NCI-H345 treated with DMSO at 0.1 percent for 48 hours (cell line): ENCODE data around the gene KRTAP3-1.

Experiments
- DNase-seq: peaks from one replicate; lab custom pipeline; 2025; ENCODE audit not compliant: unreplicated experiment; lab: John Stamatoyannopoulos, UW

The KRTAP3-1 gene

DNA sequence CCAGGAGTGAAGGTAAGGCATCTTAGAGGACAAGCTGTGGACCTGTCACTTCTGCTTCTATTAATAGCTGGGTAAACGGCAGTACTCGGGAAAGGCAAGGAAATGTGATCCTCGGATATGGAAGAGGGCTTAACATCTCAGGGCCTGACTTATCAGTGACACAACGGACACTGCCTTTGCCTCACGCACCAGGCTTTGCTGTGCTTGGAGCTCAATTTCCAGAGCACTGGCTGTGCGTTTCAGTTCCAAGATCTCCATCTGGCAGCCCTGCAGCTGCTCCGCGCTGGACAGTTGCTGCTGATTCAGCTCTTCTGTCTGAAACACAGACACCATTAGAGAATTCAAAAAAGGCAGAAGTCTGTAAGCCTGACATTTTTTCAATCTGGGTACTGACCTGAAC, 28.3 kb downstream of the KRTAP3-1 start:
- no peak for DNase-seq

DNA sequence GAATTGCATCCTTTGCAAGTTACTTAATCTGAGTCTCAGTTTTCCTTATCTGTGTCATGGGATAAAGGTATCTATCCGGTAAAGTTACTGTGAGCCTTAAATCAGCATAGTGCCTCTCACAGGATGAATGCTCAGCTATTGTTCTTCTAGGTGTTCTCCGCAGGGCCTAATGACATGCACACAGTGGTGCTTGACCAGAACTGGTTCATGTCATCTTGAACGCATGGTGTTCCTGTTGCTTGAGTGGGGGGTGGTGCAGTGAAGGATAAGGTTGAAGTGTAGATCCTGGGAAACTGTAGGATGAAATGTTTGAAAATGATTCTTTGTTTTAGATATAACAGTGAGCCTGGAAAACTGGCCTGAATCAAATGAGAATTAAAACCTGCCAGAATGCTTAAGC, 28.8 kb downstream of the KRTAP3-1 start:
- no peak for DNase-seq

DNA sequence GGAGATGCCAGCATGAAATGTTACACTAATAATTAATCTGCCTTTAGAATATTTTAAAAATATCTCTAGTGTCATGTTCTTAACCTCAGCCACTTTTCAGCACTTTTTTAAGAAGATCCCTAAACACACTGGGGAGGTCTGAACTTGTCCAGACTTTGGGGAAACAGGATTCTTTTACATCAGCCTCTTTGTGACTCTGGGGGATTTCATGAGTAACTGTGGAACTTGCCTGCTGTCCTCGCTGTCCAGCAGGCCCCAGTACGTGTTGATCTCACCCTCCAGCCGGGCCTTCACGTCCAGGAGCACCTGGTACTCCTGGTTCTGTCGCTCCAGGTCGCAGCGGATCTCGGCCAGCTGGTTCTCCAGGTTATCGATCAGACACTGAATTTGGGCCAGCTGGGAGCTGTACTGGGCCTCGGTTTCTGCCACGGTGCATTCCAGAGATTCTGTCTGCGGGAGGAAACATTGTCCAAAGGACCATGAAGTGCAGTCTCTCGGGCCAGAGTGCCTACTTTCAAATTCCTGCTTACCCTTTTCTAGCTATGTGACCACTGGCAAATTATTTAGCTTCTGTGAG, 30.3 kb downstream of the KRTAP3-1 start:
- DNase-seq, result no peak

DNA sequence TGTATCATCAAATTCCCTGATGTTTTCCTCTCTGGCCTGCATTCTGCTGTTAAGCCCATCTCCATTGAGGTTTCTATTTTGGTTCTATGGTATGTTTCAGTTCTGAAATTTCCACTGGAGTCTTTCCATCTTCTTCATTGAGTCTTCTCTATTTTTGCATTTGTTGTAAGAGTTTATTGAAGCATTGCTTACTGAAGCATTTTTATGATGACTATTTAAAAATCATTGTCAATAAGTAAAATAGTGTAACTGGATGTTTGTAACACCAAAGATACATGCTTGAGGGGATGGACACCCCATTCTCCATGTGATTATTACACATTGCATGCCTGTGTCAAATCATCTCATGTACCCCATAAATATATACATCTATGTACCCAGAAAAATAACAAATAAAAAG, 33.4 kb downstream of the KRTAP3-1 start:
- no peak for DNase-seq

DNA sequence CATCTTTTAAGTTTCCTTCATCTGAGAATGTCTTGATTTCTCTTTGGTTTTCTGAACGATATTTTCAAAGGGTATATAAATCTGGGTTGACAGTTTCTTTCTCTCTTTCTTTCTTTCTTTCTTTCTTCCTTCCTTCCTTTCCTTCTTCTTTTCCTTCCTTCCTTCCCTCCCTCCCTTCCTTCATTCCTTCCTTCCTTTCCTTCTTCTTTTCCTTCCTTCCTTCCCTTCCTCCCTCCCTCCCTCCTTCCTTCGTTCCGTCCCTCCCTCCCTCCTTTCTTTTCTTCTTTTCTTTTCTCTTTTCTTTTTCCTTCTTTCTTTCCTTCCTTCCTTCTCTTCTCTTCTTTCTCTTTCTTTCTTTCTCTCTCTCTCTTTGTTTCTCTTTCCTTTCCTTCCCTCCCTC, 34.6 kb downstream of the KRTAP3-1 start:
- no peak for DNase-seq

DNA sequence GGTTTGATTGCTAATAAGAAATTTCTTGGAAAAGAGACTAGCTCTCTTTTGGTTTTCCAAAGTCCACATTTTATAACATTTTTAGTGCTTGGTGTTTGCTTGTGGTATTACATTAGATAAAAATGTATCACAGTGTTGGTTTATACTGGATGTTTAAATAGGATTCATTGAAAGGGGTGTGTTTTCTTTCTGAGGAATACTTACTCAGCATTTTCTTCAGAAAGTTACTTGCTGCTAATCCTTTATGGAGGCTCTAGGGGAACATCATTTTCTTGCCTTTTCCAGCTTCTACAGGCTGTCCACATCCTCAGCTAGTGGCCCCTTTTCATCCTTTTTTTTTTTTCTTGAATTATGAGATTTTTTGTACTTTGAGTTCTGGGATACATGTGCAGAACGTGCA, 41.3 kb downstream of the KRTAP3-1 start:
- DNase-seq, result no peak

DNA sequence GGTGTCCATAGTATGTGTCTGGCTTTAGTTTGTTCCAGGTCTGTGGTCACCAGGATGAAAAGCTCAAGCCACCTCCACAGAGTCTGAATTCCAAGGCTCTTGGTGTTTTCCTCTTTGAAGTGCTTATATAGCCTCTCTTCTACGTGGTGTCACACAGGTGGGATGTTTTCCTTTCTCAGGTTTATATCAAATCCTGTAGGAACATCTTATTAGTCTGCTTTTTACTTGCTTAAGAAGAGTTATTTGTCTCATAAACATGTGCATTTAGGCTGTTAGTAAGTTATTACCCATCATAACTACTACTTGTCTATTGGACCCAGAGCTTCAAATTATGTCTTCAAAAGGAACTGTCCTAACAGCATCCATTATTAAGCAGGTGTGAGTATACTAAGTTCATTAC, 42.1 kb downstream of the KRTAP3-1 start, which contains the start of gene KRT39:
TSS of gene KRT39 (minus strand) at position 101 of the 400 bp plus-strand sequence. CDS start at position 9, 92 bp downstream.
- no peak for DNase-seq

DNA sequence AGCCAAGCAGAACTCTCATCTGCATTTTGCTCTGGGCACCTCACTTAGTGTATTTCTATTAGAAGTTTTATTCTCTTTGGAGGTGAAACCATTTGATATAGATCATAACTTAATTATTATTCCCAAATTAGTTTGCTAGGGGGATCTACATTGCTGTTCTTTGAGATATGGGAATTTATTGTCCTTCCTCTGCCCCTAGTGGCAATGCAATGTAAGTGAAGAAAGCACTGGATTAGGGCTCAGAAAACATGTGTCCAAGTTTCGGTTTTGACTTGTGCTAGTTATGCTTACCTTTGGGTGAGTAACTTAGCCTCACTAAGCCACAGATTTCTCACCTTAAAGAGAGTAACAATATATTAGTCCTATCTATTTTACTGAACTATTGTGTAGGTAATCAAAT, 45.1 kb downstream of the KRTAP3-1 start:
- no peak for DNase-seq

DNA sequence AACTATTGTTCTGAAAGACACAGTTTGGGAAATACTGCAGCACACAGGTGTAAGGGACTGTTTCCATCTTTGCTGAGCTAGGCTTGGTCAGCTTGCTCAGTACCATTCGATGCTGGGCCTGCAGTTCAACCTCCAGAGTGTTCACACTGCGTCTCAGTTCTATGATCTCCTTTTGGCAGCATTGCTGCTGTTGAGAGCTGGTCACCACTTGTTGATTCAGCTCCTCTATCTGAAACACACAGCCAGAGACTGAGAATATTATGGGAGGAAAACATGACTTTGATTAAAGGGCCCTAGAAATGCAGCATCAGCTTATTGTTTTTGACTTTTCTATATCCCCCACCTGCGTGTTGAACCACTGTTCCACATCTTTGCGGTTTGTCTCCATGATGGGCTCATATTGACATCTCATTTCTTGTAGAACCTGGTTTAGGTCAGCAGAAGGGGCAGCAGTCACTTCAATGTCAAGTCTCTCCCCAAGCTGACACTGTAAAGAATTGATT, 46.8 kb downstream of the KRTAP3-1 start:
- no peak for DNase-seq

DNA sequence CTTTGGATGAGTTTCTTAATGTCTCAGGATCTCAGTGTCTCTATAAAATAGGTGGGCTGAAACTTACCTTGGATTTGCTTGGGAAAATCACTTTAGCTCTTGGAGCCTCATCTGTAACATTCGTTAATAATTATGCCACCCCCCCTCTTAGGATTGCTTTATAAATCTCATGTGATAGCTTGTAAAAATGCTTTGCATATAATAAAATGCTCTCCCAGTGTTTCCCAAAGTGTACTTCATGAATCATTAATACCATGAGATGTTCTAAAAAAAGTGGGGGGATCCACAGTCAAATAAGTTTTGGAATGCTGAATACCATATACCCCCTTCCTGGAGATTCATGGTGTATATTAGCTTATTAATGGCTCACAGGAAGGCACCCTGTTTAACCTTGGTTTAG, 47.3 kb downstream of the KRTAP3-1 start:
- no peak for DNase-seq

DNA sequence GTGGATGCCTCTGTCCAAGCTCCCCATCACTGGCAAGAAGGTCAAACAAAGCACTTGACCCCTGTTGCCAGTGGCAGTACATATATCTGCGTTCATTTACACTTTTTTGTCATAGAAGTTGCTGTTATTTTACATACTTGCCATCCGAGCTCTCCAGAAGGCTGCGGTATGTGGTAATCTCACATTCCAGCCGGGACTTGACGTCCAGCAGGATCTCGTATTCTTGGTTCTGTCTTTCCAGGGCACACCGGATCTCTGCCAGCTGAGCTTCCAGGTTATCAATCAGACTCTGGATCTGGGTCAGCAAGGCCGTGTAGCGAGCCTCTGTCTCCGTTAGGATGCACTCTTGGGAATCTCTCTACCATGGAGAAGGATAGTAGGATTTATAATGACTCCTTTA, 48.8 kb downstream of the KRTAP3-1 start:
- no peak for DNase-seq
